ENCODE data around the gene VWA3B. TPM values are rescaled to one million over a fixed set of nuclear protein-coding genes. Genes with fewer than 3 reads are reported as not detected.
A peak's percentile ranks its signal among the peaks of the same experiment; 100 is the strongest.

The VWA3B gene
- total RNA-seq, 2 experiments from 2014 or later, result not detected

- peak; percentile 24 for DNase-seq
- Mint-ChIP-seq H3K27me3 (peaks cover 71% of the 10 kb centered on the region), H3K4me3 (no peak within 1 kb of the TSS), H3K36me3 (ENCODE audit: low read depth) (peaks cover 6% of the 10 kb centered on the region), H3K4me1 (peaks cover 5% of the 10 kb centered on the region), H3K27ac (no peak within 1 kb of the TSS), H3K9me3 (no peaks in the 10 kb centered on the region)
- ChIA-PET CTCF (no interaction called here), POLR2A (no interaction called here)
These were observed 259.6 kb downstream of the VWA3B start, which contains the start of gene CNGA3 for GRCh38 chr2:98346311-98347236. Gene CNGA3, plus strand, starts transcription at chr2:98346456. Its CDS starts 23,520 bp downstream, at chr2:98369976.

GRCh38 chr2:98347298-98348065, 260.5 kb downstream of the VWA3B start:
- Mint-ChIP-seq H3K9me3 (no peaks in the 10 kb centered on the region), H3K4me1 (peaks cover 5% of the 10 kb centered on the region), H3K36me3 (ENCODE audit: low read depth) (peaks cover 6% of the 10 kb centered on the region), H3K4me3 (no peak overlapping the region), H3K27ac (no peak overlapping the region), H3K27me3 (peaks cover 75% of the 10 kb centered on the region)
- DNase-seq, result no peak
- CTCF ChIA-PET, result no interaction called here
- POLR2A ChIA-PET, result no interaction called here

GRCh38 chr2:98348066-98348561, 261.1 kb downstream of the VWA3B start:
- no peak for DNase-seq
- H3K27me3 Mint-ChIP-seq, result peaks cover 74% of the 10 kb centered on the region
- no peak overlapping the region for H3K27ac Mint-ChIP-seq
- POLR2A ChIA-PET, result no interaction called here
- H3K9me3 Mint-ChIP-seq, result no peaks in the 10 kb centered on the region
- H3K36me3 Mint-ChIP-seq (ENCODE audit: low read depth), result peaks cover 6% of the 10 kb centered on the region
- CTCF ChIA-PET, result no interaction called here
- no peak overlapping the region for H3K4me3 Mint-ChIP-seq
- peaks cover 5% of the 10 kb centered on the region for H3K4me1 Mint-ChIP-seq

- Mint-ChIP-seq H3K4me3 (no peak overlapping the region), H3K27me3 (peaks cover 64% of the 10 kb centered on the region), H3K27ac (no peak overlapping the region), H3K4me1 (peaks cover 5% of the 10 kb centered on the region), H3K9me3 (no peaks in the 10 kb centered on the region), H3K36me3 (ENCODE audit: low read depth) (peaks cover 6% of the 10 kb centered on the region)
- CTCF ChIA-PET, result interaction anchor here (1.1 kb wide), 1 partner anchor 81 kb away, joined by 4 read pairs; no protein-coding TSS in a partner anchor
- POLR2A ChIA-PET, result no interaction called here
- no peak for DNase-seq
These were observed 263.4 kb downstream of the VWA3B start for GRCh38 chr2:98350411-98350810.

GRCh38 chr2:98355881-98356280, 268.9 kb downstream of the VWA3B start:
- Mint-ChIP-seq H3K9me3 (no peaks in the 10 kb centered on the region), H3K27ac (no peak overlapping the region), H3K4me3 (no peak overlapping the region), H3K27me3 (peaks cover 27% of the 10 kb centered on the region), H3K4me1 (no peaks in the 10 kb centered on the region), H3K36me3 (ENCODE audit: low read depth) (no peaks in the 10 kb centered on the region)
- DNase-seq, result no peak
- ChIA-PET CTCF (no interaction called here), POLR2A (no interaction called here)

GRCh38 chr2:98356729-98357128, 269.8 kb downstream of the VWA3B start:
- Mint-ChIP-seq H3K4me1 (no peaks in the 10 kb centered on the region), H3K9me3 (no peaks in the 10 kb centered on the region), H3K4me3 (no peak overlapping the region), H3K36me3 (ENCODE audit: low read depth) (no peaks in the 10 kb centered on the region), H3K27ac (no peak overlapping the region), H3K27me3 (peaks cover 21% of the 10 kb centered on the region)
- ChIA-PET POLR2A (no interaction called here), CTCF (no interaction called here)
- DNase-seq, result no peak

GRCh38 chr2:98357849-98358248, 270.9 kb downstream of the VWA3B start:
- POLR2A ChIA-PET, result no interaction called here
- Mint-ChIP-seq H3K4me3 (no peak overlapping the region), H3K4me1 (no peaks in the 10 kb centered on the region), H3K9me3 (no peaks in the 10 kb centered on the region), H3K27me3 (peaks cover 17% of the 10 kb centered on the region), H3K36me3 (ENCODE audit: low read depth) (no peaks in the 10 kb centered on the region), H3K27ac (no peak overlapping the region)
- DNase-seq, result no peak
- CTCF ChIA-PET, result interaction anchor here (1.3 kb wide), 1 partner anchor 27 kb away, joined by 3 read pairs; no protein-coding TSS in a partner anchor

GRCh38 chr2:98359986-98360385, 273.0 kb downstream of the VWA3B start:
- H3K4me3 Mint-ChIP-seq, result no peak overlapping the region
- H3K4me1 Mint-ChIP-seq, result no peaks in the 10 kb centered on the region
- DNase-seq, result no peak
- no peaks in the 10 kb centered on the region for H3K36me3 Mint-ChIP-seq (ENCODE audit: low read depth)
- POLR2A ChIA-PET, result no interaction called here
- no peaks in the 10 kb centered on the region for H3K9me3 Mint-ChIP-seq
- peaks cover 24% of the 10 kb centered on the region for H3K27me3 Mint-ChIP-seq
- CTCF ChIA-PET, result no interaction called here
- H3K27ac Mint-ChIP-seq, result no peak overlapping the region

Other genes with a start within 250 kb of the VWA3B start
- gene TMEM131, start 91.2 kb upstream of the VWA3B start, total RNA-seq, result 10 to 100 TPM; 31.3 to 31.9 TPM

Data from activated CD4-positive, alpha-beta memory T cell treated with anti-CD3 and anti-CD28 coated beads, Interleukin-2, amount 10 ng/mL, durations not matched to agents 7 days and 5 days (primary cell).